Smooth muscle cell of bladder (primary cell): ENCODE data around the gene GAN. TPM values are rescaled to one million over a fixed set of nuclear protein-coding genes. Genes with fewer than 3 reads are reported as not detected.

Source experiments
- total RNA-seq: library from RNA; depleted of rRNA; stranded (reverse); fragments of >200 nt; gene quantifications from 2 replicates; pipeline ENCODE4 v1.2.3, GENCODE V29; 2014

The GAN gene
- total RNA-seq: 4.3 and 11.3 TPM in 2 replicates

GRCh38 chr16:81314603-81315270 is at the start of gene GAN:
GAN (plus strand) TSS chr16:81314962; CDS start chr16:81315114, 152 bp downstream.

Other genes with a start within 250 kb of the GAN start
- gene C16orf46, start 237.7 kb upstream of the GAN start, total RNA-seq: 0.14 and 0.37 TPM in 2 replicates
- gene GCSH, start 218.6 kb upstream of the GAN start, total RNA-seq: 11.1 and 14.2 TPM in 2 replicates
- 0.28 TPM in 1 of 2 replicates, not detected in the other for gene BCO1, start 76.3 kb upstream of the GAN start, total RNA-seq
- gene CMIP, start 129.8 kb downstream of the GAN start, total RNA-seq: 9.8 and 22.3 TPM in 2 replicates